Measurements from ENCODE around the gene GON7. TPM values are rescaled to one million over a fixed set of nuclear protein-coding genes. Genes with fewer than 3 reads are reported as not detected.
"Not testable (repeated sequence)": the region's sequence is repeated elsewhere in the genome, so short reads cannot be mapped to it uniquely, and the experiment has no call there.

The GON7 gene
- total and polyA plus RNA-seq, 2 experiments from 2014 or later = 9.2 to 24.6 TPM

DNA sequence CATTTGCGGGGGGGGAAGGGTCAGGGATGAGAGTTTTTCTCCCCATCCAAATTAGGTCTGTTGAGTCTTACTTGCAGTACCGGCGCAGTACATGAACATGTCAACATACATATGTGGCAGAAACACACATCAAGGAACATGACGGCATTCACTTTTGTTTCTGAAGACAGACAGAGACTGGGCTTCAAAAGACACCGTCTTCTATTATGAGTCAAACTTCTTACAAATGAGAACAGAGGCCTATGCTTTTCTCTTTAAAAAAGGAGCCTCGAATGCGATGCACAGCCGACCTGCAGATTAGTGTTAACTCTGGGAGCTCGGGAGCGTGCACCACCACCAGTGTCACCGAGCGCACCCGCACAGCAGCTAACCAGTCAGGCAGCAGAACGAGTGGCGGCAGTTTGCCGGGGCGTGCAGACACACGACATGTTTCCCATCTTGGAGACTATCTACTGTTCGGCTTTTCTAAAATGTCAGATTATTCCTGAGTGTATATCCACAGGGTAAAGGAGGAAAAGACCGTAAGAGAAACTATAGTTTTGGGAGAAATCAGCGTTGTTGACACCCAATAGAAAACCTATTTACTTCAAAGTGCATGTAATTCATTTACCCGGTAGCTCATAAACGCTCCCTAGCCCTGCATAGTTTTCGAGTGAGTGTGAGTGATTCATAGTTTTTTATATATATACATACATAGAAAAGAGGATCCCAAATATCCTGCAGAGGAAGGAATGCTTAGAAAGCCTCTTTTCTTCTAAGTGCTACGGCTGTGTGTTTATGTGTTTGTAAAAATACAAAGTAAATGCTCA lies 33.2 kb upstream of the GON7 start:
- Histone ChIP-seq H3K36me3 (peaks cover 25% of the 10 kb centered on the region), H3K27ac (no peak overlapping the region), H3K27me3 (no peaks in the 10 kb centered on the region), H3K4me1 (ENCODE audit: low read depth) (no peaks in the 10 kb centered on the region), H3K4me3 (no peak overlapping the region), H3K9me3 (ENCODE audit: low read depth) (no peaks in the 10 kb centered on the region)
- peak in 1 of 2 donors; percentile 39 for DNase-seq (ENCODE audit: low read depth in 1 of 2, low spot score in 1 of 2)
- TF ChIP-seq, protein P1, sequence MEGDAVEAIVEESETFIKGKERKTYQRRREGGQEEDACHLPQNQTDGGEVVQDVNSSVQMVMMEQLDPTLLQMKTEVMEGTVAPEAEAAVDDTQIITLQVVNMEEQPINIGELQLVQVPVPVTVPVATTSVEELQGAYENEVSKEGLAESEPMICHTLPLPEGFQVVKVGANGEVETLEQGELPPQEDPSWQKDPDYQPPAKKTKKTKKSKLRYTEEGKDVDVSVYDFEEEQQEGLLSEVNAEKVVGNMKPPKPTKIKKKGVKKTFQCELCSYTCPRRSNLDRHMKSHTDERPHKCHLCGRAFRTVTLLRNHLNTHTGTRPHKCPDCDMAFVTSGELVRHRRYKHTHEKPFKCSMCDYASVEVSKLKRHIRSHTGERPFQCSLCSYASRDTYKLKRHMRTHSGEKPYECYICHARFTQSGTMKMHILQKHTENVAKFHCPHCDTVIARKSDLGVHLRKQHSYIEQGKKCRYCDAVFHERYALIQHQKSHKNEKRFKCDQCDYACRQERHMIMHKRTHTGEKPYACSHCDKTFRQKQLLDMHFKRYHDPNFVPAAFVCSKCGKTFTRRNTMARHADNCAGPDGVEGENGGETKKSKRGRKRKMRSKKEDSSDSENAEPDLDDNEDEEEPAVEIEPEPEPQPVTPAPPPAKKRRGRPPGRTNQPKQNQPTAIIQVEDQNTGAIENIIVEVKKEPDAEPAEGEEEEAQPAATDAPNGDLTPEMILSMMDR (IDR thresholded peaks at IDR 0.05; ENCODE audit: low read depth, low read length) = no peak

GRCh38 chr14:93234798-93235197 lies 27.9 kb upstream of the GON7 start:
- H3K4me3 ChIP-seq = no peak overlapping the region
- no peaks in the 10 kb centered on the region for H3K9me3 ChIP-seq (ENCODE audit: low read depth)
- H3K36me3 ChIP-seq = no peaks in the 10 kb centered on the region
- H3K27ac ChIP-seq = no peak overlapping the region
- no peaks in the 10 kb centered on the region for H3K4me1 ChIP-seq (ENCODE audit: low read depth)
- TF ChIP-seq, protein P1 (IDR thresholded peaks at IDR 0.05; ENCODE audit: low read depth, low read length) = no peak
- H3K27me3 ChIP-seq = no peaks in the 10 kb centered on the region
- DNase-seq (ENCODE audit: low read depth in 1 of 2, low spot score in 1 of 2) = peak in 1 of 2 donors; percentile 52

DNA sequence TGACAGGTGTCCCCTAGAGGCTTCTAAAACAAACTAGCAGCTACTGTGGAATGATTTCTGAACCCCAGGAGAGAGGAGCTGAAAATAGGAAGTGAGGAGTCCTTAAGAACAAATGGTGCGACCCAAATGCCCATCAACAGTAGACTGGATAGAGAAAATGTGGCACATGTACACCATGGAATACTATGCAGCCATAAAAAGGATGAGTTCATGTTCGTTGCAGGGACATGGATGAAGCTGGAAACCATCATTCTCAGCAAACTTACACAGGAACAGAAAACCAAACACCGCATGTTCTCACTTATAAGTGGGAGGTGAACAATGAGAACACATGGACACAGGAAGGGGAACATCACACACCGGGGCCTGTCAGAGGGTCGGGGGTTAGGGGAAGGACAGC lies 26.2 kb upstream of the GON7 start:
- not testable (repeated sequence) for H3K27me3 ChIP-seq; H3K4me1 ChIP-seq (ENCODE audit: low read depth); H3K36me3 ChIP-seq; H3K27ac ChIP-seq; H3K4me3 ChIP-seq; H3K9me3 ChIP-seq (ENCODE audit: low read depth); DNase-seq (ENCODE audit: low read depth in 1 of 2, low spot score in 1 of 2)

DNA sequence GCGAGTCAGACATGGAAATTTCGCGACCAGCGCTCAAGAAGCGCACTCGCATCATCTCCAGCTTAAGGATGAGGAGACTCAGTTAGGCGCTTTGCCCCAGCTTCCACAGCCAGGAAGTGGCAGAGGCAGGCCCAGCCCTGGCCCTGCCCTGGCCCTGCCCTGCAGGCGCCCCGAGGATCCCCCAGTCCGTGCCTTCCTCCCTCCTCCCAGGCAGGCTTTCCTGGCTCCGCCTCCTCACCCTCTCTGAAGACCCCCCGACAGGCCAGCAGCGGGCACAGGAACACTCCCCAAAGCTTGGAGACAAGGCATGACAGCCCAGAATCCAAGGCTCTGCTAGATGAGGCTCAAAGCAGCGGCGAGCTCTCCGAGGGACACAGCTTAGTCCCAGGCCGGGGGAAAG lies 25.3 kb upstream of the GON7 start:
- H3K36me3 ChIP-seq = peaks cover 12% of the 10 kb centered on the region
- no peak overlapping the region for H3K27ac ChIP-seq
- H3K9me3 ChIP-seq (ENCODE audit: low read depth) = no peaks in the 10 kb centered on the region
- no peak overlapping the region for H3K4me3 ChIP-seq
- H3K27me3 ChIP-seq = no peaks in the 10 kb centered on the region
- no peak for DNase-seq (ENCODE audit: low read depth in 1 of 2, low spot score in 1 of 2)
- H3K4me1 ChIP-seq (ENCODE audit: low read depth) = no peaks in the 10 kb centered on the region
- TF ChIP-seq, protein P1 (IDR thresholded peaks at IDR 0.05; ENCODE audit: low read depth, low read length) = no peak

- no peak overlapping the region for H3K4me3 ChIP-seq
Observed at GRCh38 chr14:93231129-93231979, 24.5 kb upstream of the GON7 start.

More at GRCh38 chr14:93231129-93231979, 24.5 kb upstream of the GON7 start:
- H3K36me3 ChIP-seq = peaks cover 15% of the 10 kb centered on the region
- no peaks in the 10 kb centered on the region for H3K4me1 ChIP-seq (ENCODE audit: low read depth)
- no peaks in the 10 kb centered on the region for H3K9me3 ChIP-seq (ENCODE audit: low read depth)
- H3K27me3 ChIP-seq = no peaks in the 10 kb centered on the region
- TF ChIP-seq, protein P1 (IDR thresholded peaks at IDR 0.05; ENCODE audit: low read depth, low read length) = no peak
- H3K27ac ChIP-seq = no peak overlapping the region
- peak in 1 of 2 donors; percentile 59 for DNase-seq (ENCODE audit: low read depth in 1 of 2, low spot score in 1 of 2)
